Esophagus squamous epithelium (tissue), 4 donors: ENCODE results near the gene COPS6.

Source experiments
- CTCF ChIP-seq, 6 experiments: fragments of 450-650 bp in 4 of 6; fragments of 200-600 bp in 2 of 6; sonication (generic) in 2 of 6; IDR thresholded peaks; one replicate each; pipeline ENCODE4 v1.5.1; 2016 to 2019; ENCODE audit warnings: antibody characterized with exemption in 6 of 6, mild to moderate bottlenecking in 4 of 6, moderate library complexity in 4 of 6
- POLR2A ChIP-seq, 4 donors: fragments of 450-650 bp; IDR thresholded peaks; one replicate each; pipeline ENCODE4 v1.6.1; 2017; ENCODE audit warnings: antibody characterized with exemption in 4 of 4, mild to moderate bottlenecking in 4 of 4, moderate library complexity in 3 of 4

DNA sequence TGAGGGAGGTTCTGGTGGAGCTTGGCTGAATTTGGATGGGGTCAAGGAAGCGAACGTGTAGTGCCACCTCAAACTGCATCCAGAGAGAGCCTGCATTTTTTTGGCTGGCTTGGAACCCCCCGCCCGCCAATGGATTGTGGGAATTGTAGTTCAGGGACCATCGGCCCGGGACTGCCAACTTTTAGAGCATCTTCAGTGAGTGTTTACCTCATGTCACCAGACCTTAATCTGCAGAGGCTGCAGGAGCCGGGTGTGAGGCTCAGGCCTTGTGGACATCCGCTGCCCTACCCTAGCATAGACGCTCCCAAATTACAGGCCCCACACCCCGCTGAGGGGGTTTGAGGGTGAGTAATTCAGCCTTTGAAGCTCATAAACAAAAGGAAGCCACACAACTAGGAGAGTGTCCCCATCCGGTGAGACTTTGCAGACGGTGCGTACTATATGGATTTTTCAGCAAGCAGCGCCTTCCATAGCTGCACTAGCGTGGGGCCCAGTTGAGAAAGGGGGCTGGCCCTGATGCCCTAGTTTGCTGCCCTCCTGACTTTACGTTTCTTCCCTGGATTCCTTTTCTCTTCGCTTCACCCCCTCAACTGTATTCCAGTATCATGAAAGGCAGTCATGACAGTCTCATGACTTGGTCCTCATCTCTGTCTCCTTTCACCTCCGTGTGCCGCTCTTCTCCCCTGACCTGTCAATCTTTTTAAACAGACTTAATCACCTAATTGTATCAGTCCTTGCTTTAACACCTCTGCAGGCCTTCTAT, 31.4 kb downstream of the COPS6 start:
- TF ChIP-seq CTCF (IDR thresholded peaks at IDR 0.05) (no peak), POLR2A (IDR thresholded peaks at IDR 0.05) (no peak)
